ENCODE results near the gene EFCAB6. TPM values are rescaled to one million over a fixed set of nuclear protein-coding genes. Genes with fewer than 3 reads are reported as not detected.

Gene EFCAB6
- total and polyA plus RNA-seq, 2 donors (not counting 3 experiments of a cell fraction or from before 2014, with no cell fraction given) = 0.07 to 0.31 TPM

DNA sequence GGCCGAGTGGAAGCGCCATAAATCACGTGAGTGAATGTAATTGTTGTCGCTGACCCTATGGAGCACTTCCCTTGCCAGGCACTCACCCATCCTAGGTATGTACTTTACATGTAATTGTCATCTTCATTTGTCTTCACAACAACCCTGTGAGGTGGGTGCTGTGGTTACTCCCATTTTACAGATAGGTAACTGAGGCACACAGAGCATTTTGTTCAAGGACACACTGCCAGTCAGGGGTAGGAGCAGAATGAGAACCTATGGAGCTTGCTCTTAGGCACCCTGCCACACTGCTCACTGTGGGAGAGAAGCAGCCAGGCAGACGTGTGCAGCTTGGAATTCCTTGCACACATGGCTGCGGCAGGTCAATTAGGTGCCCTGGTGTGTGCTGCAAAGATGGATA lies 785 bp upstream of the EFCAB6 start:
- no peak for TF ChIP-seq FOS (IDR thresholded peaks at IDR 0.05; ENCODE audit: borderline replicate concordance, insufficient read depth, low read length)
- TF ChIP-seq POLR2AphosphoS5 (IDR thresholded peaks at IDR 0.05; ENCODE audit: insufficient read depth, low read depth, low read length) = no peak
- TF ChIP-seq POLR2A (IDR thresholded peaks at IDR 0.05; ENCODE audit: low read depth, low read length) = no peak
- no peak for TF ChIP-seq MAX (IDR thresholded peaks at IDR 0.05; ENCODE audit: insufficient read depth, insufficient read length)
- no peak for TF ChIP-seq EZH2 (IDR thresholded peaks at IDR 0.05; ENCODE audit: borderline replicate concordance, low read depth, low read length, severe bottlenecking)
- no peak for TF ChIP-seq GATA2 (IDR thresholded peaks at IDR 0.05; ENCODE audit: insufficient read depth, insufficient read length, low read depth, low read length)
- TF ChIP-seq, protein P1, sequence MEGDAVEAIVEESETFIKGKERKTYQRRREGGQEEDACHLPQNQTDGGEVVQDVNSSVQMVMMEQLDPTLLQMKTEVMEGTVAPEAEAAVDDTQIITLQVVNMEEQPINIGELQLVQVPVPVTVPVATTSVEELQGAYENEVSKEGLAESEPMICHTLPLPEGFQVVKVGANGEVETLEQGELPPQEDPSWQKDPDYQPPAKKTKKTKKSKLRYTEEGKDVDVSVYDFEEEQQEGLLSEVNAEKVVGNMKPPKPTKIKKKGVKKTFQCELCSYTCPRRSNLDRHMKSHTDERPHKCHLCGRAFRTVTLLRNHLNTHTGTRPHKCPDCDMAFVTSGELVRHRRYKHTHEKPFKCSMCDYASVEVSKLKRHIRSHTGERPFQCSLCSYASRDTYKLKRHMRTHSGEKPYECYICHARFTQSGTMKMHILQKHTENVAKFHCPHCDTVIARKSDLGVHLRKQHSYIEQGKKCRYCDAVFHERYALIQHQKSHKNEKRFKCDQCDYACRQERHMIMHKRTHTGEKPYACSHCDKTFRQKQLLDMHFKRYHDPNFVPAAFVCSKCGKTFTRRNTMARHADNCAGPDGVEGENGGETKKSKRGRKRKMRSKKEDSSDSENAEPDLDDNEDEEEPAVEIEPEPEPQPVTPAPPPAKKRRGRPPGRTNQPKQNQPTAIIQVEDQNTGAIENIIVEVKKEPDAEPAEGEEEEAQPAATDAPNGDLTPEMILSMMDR (IDR thresholded peaks at IDR 0.05; ENCODE audit: extremely low read depth in 1 of 2, insufficient read depth in 1 of 2, low read depth in 1 of 2, low read length in 2 of 2) = no peak
- TF ChIP-seq JUN (IDR thresholded peaks at IDR 0.05; ENCODE audit: borderline replicate concordance, insufficient read depth, insufficient read length, low read depth) = no peak
- no peak for TF ChIP-seq MYC (IDR thresholded peaks at IDR 0.05; ENCODE audit: low read depth, low read length)
- ChIA-PET CTCF (no interaction called here), POLR2A (no interaction called here)
- H3K9ac ChIP-seq (replicated peaks; ENCODE audit: extremely low read depth, insufficient read depth, low read length) = peak overlapping the region; percentile 51
- peaks cover 8% of the 10 kb centered on the region for H3K4me1 ChIP-seq (ENCODE audit: control insufficient read depth, extremely low read depth, insufficient read depth, low read length)
- H2AFZ ChIP-seq (ENCODE audit: low read depth, low read length) = peak overlapping the region; percentile 89
- no peaks in the 10 kb centered on the region for H3K36me3 ChIP-seq (ENCODE audit: control insufficient read depth in 2 of 2, extremely low read depth in 1 of 2, insufficient read depth in 2 of 2, low read length in 2 of 2)
- no peaks in the 10 kb centered on the region for H3K9me3 ChIP-seq (replicated peaks; ENCODE audit: control insufficient read depth, insufficient read depth, low read length)
- H3K4me2 ChIP-seq (ENCODE audit: insufficient read depth, low read length) = peak overlapping the region; percentile 67
- no peak for FAIRE-seq
- H3K9me1 ChIP-seq (replicated peaks; ENCODE audit: control insufficient read depth, extremely low read depth, insufficient read depth, low read length) = no peaks in the 10 kb centered on the region
- DNase-seq (ENCODE audit: low read depth, low spot score) = no peak
- intact Hi-C loops (cut with micrococcal nuclease) = no loop called here
- BruUV-seq (replicated peaks) = no TSS peak
- H3K27ac ChIP-seq (ENCODE audit: insufficient read depth, low read depth, low read length) = no peak overlapping the region
- H4K20me1 ChIP-seq (replicated peaks; ENCODE audit: control insufficient read depth, extremely low read depth, insufficient read depth, low read length) = no peaks in the 10 kb centered on the region
- no peaks in the 10 kb centered on the region for H3K79me2 ChIP-seq (ENCODE audit: control insufficient read depth, insufficient read depth, low read length)
- dilution Hi-C loops (cut with MboI; ENCODE audit: extremely low pct_ligation_motif_present, low sequenced_read_pairs) = no loop called here
- H3K27me3 ChIP-seq (ENCODE audit: control insufficient read depth in 2 of 2, insufficient read depth in 2 of 2, low read length in 2 of 2) = no peaks in the 10 kb centered on the region
- peak overlapping the region in 2 of 3 experiments; percentile 57 to 81 for H3K4me3 ChIP-seq (replicated peaks in 1 of 3; ENCODE audit: insufficient read depth in 1 of 3, low read depth in 1 of 3, low read length in 3 of 3)

All from endothelial cell of umbilical vein (primary cell).